ENCODE measurements around the gene TMEM181. TPM values are rescaled to one million over a fixed set of nuclear protein-coding genes. Genes with fewer than 3 reads are reported as not detected.

The TMEM181 gene
- total and polyA plus RNA-seq, 2 of the 13 experiments (the other 11 are each of a cell fraction or from before 2014, with no cell fraction given) = 59.1 to 108 TPM

GRCh38 chr6:158560836-158561320 is 987 bp downstream of the TMEM181 start (continued):
- TF ChIP-seq ZNF280B (CRISPR knock-in tag; IDR thresholded peaks at IDR 0.05; ENCODE audit: borderline replicate concordance) (no peak; the same call in 1 of the 2 replicates), SRSF4 (IDR thresholded peaks at IDR 0.05; ENCODE audit: low read depth, low read length, poor library complexity, severe bottlenecking) (no peak), MBD4 (IDR thresholded peaks at IDR 0.05; ENCODE audit: borderline replicate concordance, low read length) (no peak), NPAS2 (CRISPR knock-in tag; IDR thresholded peaks at IDR 0.05; ENCODE audit: borderline replicate concordance) (no peak), ZNF234 (CRISPR knock-in tag; conservative IDR thresholded peaks at IDR 0.05) (no peak), TGIF2 (CRISPR knock-in tag; IDR thresholded peaks at IDR 0.05) (no peak), ZNF800 (CRISPR knock-in tag; IDR thresholded peaks at IDR 0.05) (no peak), PHF5A (CRISPR knock-in tag; IDR thresholded peaks at IDR 0.05; ENCODE audit: low read depth, unreplicated experiment) (no peak), CBX5 (CRISPR knock-in tag; IDR thresholded peaks at IDR 0.05; ENCODE audit: borderline replicate concordance) (no peak), ZFY (CRISPR knock-in tag; IDR thresholded peaks at IDR 0.05) (no peak; the same call in 1 of the 2 replicates), SYNCRIP (IDR thresholded peaks at IDR 0.05; ENCODE audit: insufficient read depth, low read depth, low read length) (no peak)
- TF ChIP-seq, protein P1, sequence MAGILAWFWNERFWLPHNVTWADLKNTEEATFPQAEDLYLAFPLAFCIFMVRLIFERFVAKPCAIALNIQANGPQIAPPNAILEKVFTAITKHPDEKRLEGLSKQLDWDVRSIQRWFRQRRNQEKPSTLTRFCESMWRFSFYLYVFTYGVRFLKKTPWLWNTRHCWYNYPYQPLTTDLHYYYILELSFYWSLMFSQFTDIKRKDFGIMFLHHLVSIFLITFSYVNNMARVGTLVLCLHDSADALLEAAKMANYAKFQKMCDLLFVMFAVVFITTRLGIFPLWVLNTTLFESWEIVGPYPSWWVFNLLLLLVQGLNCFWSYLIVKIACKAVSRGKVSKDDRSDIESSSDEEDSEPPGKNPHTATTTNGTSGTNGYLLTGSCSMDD (CRISPR knock-in tag; IDR thresholded peaks at IDR 0.05) = no peak
- TF ChIP-seq, protein P2, sequence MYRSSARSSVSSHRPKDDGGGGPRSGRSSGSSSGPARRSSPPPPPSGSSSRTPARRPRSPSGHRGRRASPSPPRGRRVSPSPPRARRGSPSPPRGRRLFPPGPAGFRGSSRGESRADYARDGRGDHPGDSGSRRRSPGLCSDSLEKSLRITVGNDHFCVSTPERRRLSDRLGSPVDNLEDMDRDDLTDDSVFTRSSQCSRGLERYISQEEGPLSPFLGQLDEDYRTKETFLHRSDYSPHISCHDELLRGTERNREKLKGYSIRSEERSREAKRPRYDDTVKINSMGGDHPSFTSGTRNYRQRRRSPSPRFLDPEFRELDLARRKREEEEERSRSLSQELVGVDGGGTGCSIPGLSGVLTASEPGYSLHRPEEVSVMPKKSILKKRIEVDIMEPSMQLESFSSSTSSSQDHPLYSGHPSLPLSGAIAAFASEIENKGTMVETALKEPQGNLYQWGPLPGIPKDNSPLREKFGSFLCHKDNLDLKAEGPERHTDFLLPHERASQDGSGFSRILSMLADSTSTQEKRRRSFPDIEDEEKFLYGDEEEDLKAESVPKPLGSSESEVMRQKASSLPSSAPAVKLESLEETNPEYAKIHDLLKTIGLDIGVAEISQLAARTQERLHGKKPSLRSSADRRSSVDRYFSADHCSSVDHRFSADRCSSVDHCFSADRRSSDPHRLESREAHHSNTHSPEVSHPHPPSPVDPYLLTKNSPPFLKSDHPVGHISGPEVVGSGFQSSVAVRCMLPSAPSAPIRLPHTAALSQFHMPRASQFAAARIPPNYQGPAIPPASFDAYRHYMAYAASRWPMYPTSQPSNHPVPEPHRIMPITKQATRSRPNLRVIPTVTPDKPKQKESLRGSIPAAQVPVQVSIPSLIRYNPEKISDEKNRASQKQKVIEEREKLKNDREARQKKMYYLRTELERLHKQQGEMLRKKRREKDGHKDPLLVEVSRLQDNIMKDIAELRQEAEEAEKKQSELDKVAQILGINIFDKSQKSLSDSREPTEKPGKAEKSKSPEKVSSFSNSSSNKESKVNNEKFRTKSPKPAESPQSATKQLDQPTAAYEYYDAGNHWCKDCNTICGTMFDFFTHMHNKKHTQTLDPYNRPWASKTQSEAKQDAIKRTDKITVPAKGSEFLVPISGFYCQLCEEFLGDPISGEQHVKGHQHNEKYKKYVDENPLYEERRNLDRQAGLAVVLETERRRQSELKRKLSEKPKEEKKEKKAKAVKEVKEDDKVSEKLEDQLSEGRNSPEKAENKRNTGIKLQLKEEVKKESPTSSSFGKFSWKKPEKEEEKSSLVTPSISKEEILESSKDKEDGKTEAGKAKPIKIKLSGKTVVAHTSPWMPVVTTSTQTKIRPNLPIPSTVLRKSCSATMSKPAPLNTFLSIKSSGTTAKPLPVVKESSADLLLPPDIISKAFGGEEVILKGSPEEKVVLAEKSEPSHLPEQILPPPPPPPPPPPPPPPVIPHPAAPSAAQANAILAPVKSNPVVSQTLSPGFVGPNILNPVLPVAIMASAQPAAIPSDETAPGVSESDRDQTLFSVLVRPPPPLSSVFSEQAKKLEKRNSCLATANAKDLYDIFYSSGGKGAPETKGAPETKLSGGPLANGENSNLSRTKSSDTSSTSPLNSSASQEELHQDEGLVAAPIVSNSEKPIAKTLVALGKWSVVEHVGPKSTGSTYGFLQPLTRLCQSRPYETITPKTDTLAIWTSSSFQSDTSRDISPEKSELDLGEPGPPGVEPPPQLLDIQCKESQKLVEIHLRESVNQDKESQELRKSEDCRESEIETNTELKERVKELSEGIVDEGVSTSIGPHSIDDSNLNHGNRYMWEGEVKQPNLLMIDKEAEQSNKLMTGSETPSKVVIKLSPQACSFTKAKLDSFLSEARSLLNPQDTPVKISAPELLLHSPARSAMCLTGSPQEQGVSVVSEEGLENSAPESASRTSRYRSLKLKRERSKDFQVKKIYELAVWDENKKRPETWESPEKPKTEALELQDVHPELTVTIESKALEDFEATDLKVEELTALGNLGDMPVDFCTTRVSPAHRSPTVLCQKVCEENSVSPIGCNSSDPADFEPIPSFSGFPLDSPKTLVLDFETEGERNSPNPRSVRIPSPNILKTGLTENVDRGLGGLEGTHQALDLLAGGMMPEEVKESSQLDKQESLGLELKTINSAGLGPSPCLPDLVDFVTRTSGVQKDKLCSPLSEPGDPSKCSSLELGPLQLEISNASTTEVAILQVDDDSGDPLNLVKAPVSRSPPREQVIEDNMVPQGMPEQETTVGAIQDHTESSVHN (CRISPR knock-in tag; IDR thresholded peaks at IDR 0.05) = no peak

Measured in HepG2 (cell line).